Dedifferentiated amniotic fluid mesenchymal stem cell (primary cell): ENCODE data around the gene OGT.

ENCODE experiments used
- DNase-seq: peaks from one replicate; pipeline ENCODE4 v3.0.0-alpha.2; 2016; ENCODE audit errors: extremely low spot score

OGT gene

GRCh38 chrX:71622576-71623450 lies 89.9 kb downstream of the OGT start:
- DNase-seq, result no peak

DNA sequence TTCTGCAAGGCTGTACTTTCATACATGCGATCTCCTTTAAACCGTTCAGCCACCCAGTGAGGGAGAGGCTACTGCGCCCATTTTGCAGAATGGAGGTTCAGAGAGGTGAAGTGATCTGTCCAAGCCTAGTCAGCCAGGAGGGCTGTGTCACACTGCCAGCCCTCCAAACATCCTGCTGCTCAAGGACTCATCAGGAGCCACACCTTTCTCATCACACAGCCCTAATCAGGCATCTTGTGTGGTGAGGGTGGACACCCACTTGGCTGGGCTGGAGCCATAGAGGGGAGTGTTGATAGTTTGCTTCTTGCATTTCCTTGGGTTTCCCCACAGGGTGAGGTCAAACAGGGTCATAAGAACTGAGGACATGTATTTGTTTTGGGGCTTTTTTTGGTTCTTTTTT lies 90.8 kb downstream of the OGT start:
- no peak for DNase-seq

DNA sequence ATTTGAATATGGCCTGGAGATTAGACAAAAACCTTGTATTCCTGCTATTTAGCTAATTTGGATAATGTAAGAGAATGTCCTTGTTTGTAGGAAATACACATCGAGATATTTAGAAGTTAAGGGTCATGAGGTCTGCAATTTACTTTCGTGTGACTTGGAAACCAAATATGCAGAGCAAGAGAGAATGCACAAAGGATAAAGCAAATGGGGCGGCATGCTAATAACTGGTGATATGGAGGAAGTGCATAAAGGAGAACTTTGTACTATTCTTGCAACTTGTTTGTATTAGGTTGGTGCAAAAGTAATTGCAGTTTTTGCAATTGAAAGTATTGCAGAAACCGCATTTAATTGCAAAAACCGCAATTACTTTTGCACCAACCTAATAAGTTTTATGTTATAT lies 92.6 kb downstream of the OGT start:
- DNase-seq, result no peak
